WTC11 (cell line): ENCODE measurements around the gene PLS1. TPM values are rescaled to one million over a fixed set of nuclear protein-coding genes. Genes with fewer than 3 reads are reported as not detected.

Experiments
- ATAC-seq: fragments of 200-7000 bp; cut with Tn5 transposase; 2 replicates; pipeline ENCODE4 v1.10.0; 2021; ENCODE audit warnings: mild to moderate bottlenecking, moderate library complexity
- CTCF ChIA-PET: fragments of 300-600 bp; sonication (Branson Sonifier 250); formaldehyde crosslinking; loops from one replicate; lab custom pipeline; 2021; ENCODE audit warnings: antibody characterized with exemption; lab: Charles Lee
- POLR2A ChIA-PET: fragments of 350-600 bp; sonication (Branson Sonifier 250); formaldehyde crosslinking; loops from one replicate; lab custom pipeline; 2021; ENCODE audit warnings: antibody characterized with exemption; lab: Charles Lee
- DNase-seq: peaks from one replicate; pipeline ENCODE4 v3.0.0; 2021; ENCODE audit warnings: low spot score
- H3K27ac Mint-ChIP-seq: 2 replicates; pipeline ENCODE4 v1.8.0; 2021; ENCODE audit warnings: mixed read lengths
- H3K27me3 Mint-ChIP-seq: 2 replicates; pipeline ENCODE4 v1.8.0; 2021; ENCODE audit warnings: low read depth, mild to moderate bottlenecking, moderate library complexity, mixed read lengths
- H3K36me3 Mint-ChIP-seq: 2 replicates; pipeline ENCODE4 v1.8.0; 2021; ENCODE audit warnings: mixed read lengths
- H3K4me1 Mint-ChIP-seq: 2 replicates; pipeline ENCODE4 v1.8.0; 2022; ENCODE audit warnings: mixed read lengths
- H3K4me3 Mint-ChIP-seq: 2 replicates; pipeline ENCODE4 v1.8.0; 2021; ENCODE audit warnings: mild to moderate bottlenecking, moderate library complexity, mixed read lengths
- H3K9me3 Mint-ChIP-seq: 2 replicates; pipeline ENCODE4 v1.8.0; 2021; ENCODE audit warnings: mixed read lengths
- GRHL2 ChIP-seq: fragments of 250-450 bp; sonication (Bioruptor Pico); IDR thresholded peaks from 2 replicates; pipeline ENCODE4 v1.8.0; 2022; ENCODE audit warnings: mild to moderate bottlenecking, moderate library complexity; ENCODE audit not compliant: insufficient replicate concordance, severe bottlenecking
- MYBL2 ChIP-seq: sonication (generic); formaldehyde crosslinking; IDR thresholded peaks from 2 replicates; pipeline ENCODE4 v1.8.1; 2023; ENCODE audit warnings: mild to moderate bottlenecking, moderate library complexity, missing genetic modification reagents
- NR1H2 ChIP-seq: sonication (generic); formaldehyde crosslinking; IDR thresholded peaks from 2 replicates; pipeline ENCODE4 v1.9.0; 2021; ENCODE audit warnings: mild to moderate bottlenecking, moderate library complexity, missing genetic modification reagents
- SOX15 ChIP-seq: fragments of 250-450 bp; sonication (Bioruptor Pico); IDR thresholded peaks from 2 replicates; pipeline ENCODE4 v1.9.0; 2021; ENCODE audit warnings: mild to moderate bottlenecking
- TEAD4 ChIP-seq: sonication (generic); formaldehyde crosslinking; IDR thresholded peaks from 2 replicates; pipeline ENCODE4 v1.8.0; 2022; ENCODE audit warnings: mild to moderate bottlenecking, missing genetic modification reagents
- TP53 ChIP-seq: sonication (generic); formaldehyde crosslinking; IDR thresholded peaks from 2 replicates; pipeline ENCODE4 v1.8.1; 2023; ENCODE audit warnings: mild to moderate bottlenecking, missing genetic modification reagents
- total RNA-seq: library from RNA; stranded (reverse); gene quantifications from 3 replicates; pipeline ENCODE4 v1.2.3, GENCODE V29; 2021
- TF ChIP-seq, protein P1 (sequence below): sonication (generic); formaldehyde crosslinking; conservative IDR thresholded peaks from 2 replicates; pipeline ENCODE4 v1.8.1; 2023; ENCODE audit warnings: mild to moderate bottlenecking, low read depth, missing genetic modification reagents, moderate library complexity
- TF ChIP-seq, protein P2 (sequence below): sonication (generic); formaldehyde crosslinking; IDR thresholded peaks from 2 replicates; pipeline ENCODE4 v1.8.0; 2022; ENCODE audit warnings: mild to moderate bottlenecking, missing genetic modification reagents
- TF ChIP-seq, protein P3 (sequence below): fragments of 250-450 bp; sonication (Bioruptor Pico); IDR thresholded peaks from 2 replicates; pipeline ENCODE4 v1.9.0; 2021; ENCODE audit warnings: mild to moderate bottlenecking, borderline replicate concordance
- TF ChIP-seq, protein P4 (sequence below): sonication (generic); formaldehyde crosslinking; IDR thresholded peaks from 2 replicates; pipeline ENCODE4 v1.8.1; 2023; ENCODE audit warnings: mild to moderate bottlenecking, missing genetic modification reagents

PLS1 gene
- total RNA-seq, 1 experiment from 2014 or later, result 26.4 TPM

DNA sequence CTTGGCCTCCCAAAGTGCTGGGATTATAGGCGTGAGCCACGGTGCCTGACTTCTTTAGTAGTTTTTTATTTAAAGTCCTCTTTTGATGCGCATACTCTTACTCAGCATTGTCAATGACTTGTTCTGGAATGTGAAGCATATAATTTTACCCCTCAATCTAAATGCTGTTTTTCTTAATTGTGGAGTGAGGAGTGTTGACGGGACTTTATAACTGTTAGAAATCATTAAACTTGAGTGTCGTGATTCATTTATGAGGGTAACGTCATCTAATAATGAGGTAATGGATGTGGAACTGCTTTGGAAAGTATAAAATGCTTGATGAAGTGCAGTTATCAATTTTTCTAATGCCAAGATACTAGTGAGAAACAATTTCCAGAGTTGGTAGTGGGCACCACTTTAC, 48.3 kb downstream of the PLS1 start:
- Mint-ChIP-seq H3K27me3 (no peaks in the 10 kb centered on the region), H3K4me1 (peaks cover 41% of the 10 kb centered on the region), H3K36me3 (no peaks in the 10 kb centered on the region), H3K9me3 (no peaks in the 10 kb centered on the region; the same call in 1 of the 2 replicates), H3K4me3 (no peak overlapping the region)
- ChIA-PET POLR2A (no interaction called here), CTCF (no interaction called here)
- DNase-seq, result no peak
- ATAC-seq, result no peak
- TF ChIP-seq MYBL2 (CRISPR knock-in tag) (no peak), GRHL2 (CRISPR knock-in tag) (no peak), NR1H2 (no peak), TP53 (no peak), SOX15 (no peak)
- TF ChIP-seq, protein P1, sequence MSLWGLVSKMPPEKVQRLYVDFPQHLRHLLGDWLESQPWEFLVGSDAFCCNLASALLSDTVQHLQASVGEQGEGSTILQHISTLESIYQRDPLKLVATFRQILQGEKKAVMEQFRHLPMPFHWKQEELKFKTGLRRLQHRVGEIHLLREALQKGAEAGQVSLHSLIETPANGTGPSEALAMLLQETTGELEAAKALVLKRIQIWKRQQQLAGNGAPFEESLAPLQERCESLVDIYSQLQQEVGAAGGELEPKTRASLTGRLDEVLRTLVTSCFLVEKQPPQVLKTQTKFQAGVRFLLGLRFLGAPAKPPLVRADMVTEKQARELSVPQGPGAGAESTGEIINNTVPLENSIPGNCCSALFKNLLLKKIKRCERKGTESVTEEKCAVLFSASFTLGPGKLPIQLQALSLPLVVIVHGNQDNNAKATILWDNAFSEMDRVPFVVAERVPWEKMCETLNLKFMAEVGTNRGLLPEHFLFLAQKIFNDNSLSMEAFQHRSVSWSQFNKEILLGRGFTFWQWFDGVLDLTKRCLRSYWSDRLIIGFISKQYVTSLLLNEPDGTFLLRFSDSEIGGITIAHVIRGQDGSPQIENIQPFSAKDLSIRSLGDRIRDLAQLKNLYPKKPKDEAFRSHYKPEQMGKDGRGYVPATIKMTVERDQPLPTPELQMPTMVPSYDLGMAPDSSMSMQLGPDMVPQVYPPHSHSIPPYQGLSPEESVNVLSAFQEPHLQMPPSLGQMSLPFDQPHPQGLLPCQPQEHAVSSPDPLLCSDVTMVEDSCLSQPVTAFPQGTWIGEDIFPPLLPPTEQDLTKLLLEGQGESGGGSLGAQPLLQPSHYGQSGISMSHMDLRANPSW (CRISPR knock-in tag), result no peak
- TF ChIP-seq, protein P2, sequence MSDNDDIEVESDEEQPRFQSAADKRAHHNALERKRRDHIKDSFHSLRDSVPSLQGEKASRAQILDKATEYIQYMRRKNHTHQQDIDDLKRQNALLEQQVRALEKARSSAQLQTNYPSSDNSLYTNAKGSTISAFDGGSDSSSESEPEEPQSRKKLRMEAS (CRISPR knock-in tag), result no peak
- TF ChIP-seq, all 79 proteins: peak for 0
- H3K27ac Mint-ChIP-seq, result no peak overlapping the region

DNA sequence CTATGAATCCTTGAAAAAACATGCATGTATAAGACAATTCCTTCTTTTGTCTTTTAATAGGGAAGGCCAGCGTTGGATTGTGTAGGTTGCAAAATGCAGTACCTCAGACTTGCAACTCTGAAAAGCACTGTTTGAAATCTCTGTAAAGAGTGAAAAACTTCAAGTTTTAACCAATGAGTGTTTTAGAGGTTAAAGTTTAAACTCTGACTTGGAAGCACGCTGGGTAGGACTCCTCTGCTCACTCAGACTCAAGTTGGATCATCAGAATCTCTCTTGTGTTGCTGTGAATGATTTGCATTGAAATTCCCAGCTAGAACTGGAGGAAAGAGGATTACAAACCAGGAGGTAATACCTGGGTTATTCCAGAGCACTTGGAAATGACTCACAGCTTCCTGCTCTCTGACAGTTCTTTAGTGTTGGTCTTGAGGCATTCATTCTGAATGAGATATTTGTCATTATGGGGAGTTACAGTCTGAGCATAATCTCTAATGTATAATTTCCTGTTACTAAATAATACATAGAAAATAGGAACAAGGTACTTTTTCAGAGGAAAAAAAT, 49.1 kb downstream of the PLS1 start:
- no peaks in the 10 kb centered on the region for H3K36me3 Mint-ChIP-seq
- TF ChIP-seq, protein P3, sequence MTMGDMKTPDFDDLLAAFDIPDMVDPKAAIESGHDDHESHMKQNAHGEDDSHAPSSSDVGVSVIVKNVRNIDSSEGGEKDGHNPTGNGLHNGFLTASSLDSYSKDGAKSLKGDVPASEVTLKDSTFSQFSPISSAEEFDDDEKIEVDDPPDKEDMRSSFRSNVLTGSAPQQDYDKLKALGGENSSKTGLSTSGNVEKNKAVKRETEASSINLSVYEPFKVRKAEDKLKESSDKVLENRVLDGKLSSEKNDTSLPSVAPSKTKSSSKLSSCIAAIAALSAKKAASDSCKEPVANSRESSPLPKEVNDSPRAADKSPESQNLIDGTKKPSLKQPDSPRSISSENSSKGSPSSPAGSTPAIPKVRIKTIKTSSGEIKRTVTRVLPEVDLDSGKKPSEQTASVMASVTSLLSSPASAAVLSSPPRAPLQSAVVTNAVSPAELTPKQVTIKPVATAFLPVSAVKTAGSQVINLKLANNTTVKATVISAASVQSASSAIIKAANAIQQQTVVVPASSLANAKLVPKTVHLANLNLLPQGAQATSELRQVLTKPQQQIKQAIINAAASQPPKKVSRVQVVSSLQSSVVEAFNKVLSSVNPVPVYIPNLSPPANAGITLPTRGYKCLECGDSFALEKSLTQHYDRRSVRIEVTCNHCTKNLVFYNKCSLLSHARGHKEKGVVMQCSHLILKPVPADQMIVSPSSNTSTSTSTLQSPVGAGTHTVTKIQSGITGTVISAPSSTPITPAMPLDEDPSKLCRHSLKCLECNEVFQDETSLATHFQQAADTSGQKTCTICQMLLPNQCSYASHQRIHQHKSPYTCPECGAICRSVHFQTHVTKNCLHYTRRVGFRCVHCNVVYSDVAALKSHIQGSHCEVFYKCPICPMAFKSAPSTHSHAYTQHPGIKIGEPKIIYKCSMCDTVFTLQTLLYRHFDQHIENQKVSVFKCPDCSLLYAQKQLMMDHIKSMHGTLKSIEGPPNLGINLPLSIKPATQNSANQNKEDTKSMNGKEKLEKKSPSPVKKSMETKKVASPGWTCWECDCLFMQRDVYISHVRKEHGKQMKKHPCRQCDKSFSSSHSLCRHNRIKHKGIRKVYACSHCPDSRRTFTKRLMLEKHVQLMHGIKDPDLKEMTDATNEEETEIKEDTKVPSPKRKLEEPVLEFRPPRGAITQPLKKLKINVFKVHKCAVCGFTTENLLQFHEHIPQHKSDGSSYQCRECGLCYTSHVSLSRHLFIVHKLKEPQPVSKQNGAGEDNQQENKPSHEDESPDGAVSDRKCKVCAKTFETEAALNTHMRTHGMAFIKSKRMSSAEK (CRISPR knock-in tag), result no peak
- no peak for TF ChIP-seq TEAD4
- TF ChIP-seq, all 79 proteins: peak for 0
- POLR2A ChIA-PET, result no interaction called here
- no peak for DNase-seq
- CTCF ChIA-PET, result no interaction called here
- peaks cover 42% of the 10 kb centered on the region for H3K4me1 Mint-ChIP-seq
- no peaks in the 10 kb centered on the region for H3K27me3 Mint-ChIP-seq
- H3K27ac Mint-ChIP-seq, result peak overlapping the region; percentile 16; the same call in 1 of the 2 replicates
- no peak overlapping the region for H3K4me3 Mint-ChIP-seq
- ATAC-seq, result peak; percentile 32
- no peaks in the 10 kb centered on the region; the same call in 1 of the 2 replicates for H3K9me3 Mint-ChIP-seq

DNA sequence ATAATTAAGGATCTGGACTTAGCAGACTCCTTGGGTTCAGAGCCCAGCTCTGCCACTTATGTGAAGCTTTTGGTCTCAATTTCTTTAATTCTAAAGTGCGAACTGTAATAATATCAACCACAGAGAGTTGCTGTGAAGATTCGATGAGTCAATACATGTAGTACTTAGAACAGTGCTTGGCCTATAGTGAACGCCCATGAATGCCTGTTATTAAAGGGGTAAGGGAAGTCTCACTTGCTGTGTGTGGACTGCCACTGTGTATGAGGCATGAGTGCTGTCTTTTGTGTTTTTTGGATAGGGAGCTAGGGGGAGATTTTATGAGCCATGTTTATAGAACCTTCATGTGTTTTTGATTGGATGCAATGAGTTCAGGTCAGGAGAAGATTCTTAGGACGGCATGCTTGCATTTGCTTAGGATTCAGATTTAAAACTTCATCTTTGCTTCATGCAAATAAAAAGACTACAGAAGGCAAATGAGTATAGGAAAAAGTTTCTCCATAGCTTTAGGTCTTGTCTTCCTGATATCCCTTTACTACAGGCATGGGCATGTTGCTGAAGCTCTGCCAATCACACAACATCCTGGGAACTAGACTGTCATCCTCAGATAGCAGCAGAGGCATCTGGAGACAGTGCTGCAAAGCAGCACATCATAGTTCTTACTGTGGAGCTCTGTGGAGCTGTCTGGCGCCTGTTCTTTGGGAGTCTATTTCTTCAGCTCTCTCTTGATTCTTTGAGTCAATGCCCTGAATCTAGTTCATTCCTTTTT, 50.0 kb downstream of the PLS1 start:
- no peak overlapping the region for H3K27ac Mint-ChIP-seq
- DNase-seq, result no peak
- no peaks in the 10 kb centered on the region; the same call in 1 of the 2 replicates for H3K9me3 Mint-ChIP-seq
- no peaks in the 10 kb centered on the region for H3K36me3 Mint-ChIP-seq
- no peak overlapping the region for H3K4me3 Mint-ChIP-seq
- no peaks in the 10 kb centered on the region for H3K27me3 Mint-ChIP-seq
- TF ChIP-seq, protein P4, sequence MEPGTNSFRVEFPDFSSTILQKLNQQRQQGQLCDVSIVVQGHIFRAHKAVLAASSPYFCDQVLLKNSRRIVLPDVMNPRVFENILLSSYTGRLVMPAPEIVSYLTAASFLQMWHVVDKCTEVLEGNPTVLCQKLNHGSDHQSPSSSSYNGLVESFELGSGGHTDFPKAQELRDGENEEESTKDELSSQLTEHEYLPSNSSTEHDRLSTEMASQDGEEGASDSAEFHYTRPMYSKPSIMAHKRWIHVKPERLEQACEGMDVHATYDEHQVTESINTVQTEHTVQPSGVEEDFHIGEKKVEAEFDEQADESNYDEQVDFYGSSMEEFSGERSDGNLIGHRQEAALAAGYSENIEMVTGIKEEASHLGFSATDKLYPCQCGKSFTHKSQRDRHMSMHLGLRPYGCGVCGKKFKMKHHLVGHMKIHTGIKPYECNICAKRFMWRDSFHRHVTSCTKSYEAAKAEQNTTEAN (CRISPR knock-in tag), result no peak
- H3K4me1 Mint-ChIP-seq, result peaks cover 46% of the 10 kb centered on the region
- ChIA-PET POLR2A (no interaction called here), CTCF (interaction anchor here (0.6 kb wide), 1 partner anchor 59 kb away, joined by 3 read pairs; no protein-coding TSS in a partner anchor)
- no peak for ATAC-seq
